GM21723 (cell line): ENCODE data around the gene OPTC.
"Not testable (repeated sequence)": the region's sequence is repeated elsewhere in the genome, so short reads cannot be mapped to it uniquely, and the experiment has no call there.

ENCODE experiments used
- ATAC-seq: cut with Tn5 transposase; IDR thresholded peaks from one replicate; pipeline ENCODE4 v1.9.1; 2021; ENCODE audit warnings: mild to moderate bottlenecking, moderate library complexity; ENCODE audit not compliant: unreplicated experiment

OPTC gene

GRCh38 chr1:203493901-203494300 is at the start of gene OPTC:
Gene OPTC (plus strand): TSS chr1:203494153. CDS start chr1:203496006, 1,853 bp downstream.
- ATAC-seq = no peak

GRCh38 chr1:203444171-203444576 is 49.8 kb upstream of the OPTC start:
- ATAC-seq = no peak

- ATAC-seq = no peak
Measured at GRCh38 chr1:203447151-203447550, 46.8 kb upstream of the OPTC start.

GRCh38 chr1:203447598-203447997 is 46.4 kb upstream of the OPTC start:
- ATAC-seq = not testable (repeated sequence)

GRCh38 chr1:203448521-203449061 is 45.4 kb upstream of the OPTC start:
- ATAC-seq = no peak

GRCh38 chr1:203450001-203450400 is 44.0 kb upstream of the OPTC start:
- ATAC-seq = no peak

GRCh38 chr1:203450479-203451149 is 43.3 kb upstream of the OPTC start:
- no peak for ATAC-seq

- no peak for ATAC-seq
Measured at GRCh38 chr1:203451836-203452784, 41.8 kb upstream of the OPTC start.

GRCh38 chr1:203453016-203453415 is 40.9 kb upstream of the OPTC start:
- no peak for ATAC-seq

- no peak for ATAC-seq
Measured at GRCh38 chr1:203453616-203454015, 40.3 kb upstream of the OPTC start.

GRCh38 chr1:203454986-203455471 is 38.9 kb upstream of the OPTC start:
- no peak for ATAC-seq

GRCh38 chr1:203455706-203456105 is 38.2 kb upstream of the OPTC start:
- no peak for ATAC-seq

GRCh38 chr1:203456577-203456976 is 37.4 kb upstream of the OPTC start:
- ATAC-seq = no peak

GRCh38 chr1:203458078-203458477 is 35.9 kb upstream of the OPTC start:
- ATAC-seq = no peak

- ATAC-seq = no peak
Measured at GRCh38 chr1:203459671-203460201, 34.2 kb upstream of the OPTC start.

GRCh38 chr1:203461717-203462116 is 32.2 kb upstream of the OPTC start:
- ATAC-seq = no peak

- no peak for ATAC-seq
Measured at GRCh38 chr1:203462143-203462542, 31.8 kb upstream of the OPTC start.

- ATAC-seq = no peak
Measured at GRCh38 chr1:203462878-203463277, 31.1 kb upstream of the OPTC start.

- no peak for ATAC-seq
Measured at GRCh38 chr1:203463469-203464062, 30.4 kb upstream of the OPTC start.

GRCh38 chr1:203464226-203464625 is 29.7 kb upstream of the OPTC start:
- no peak for ATAC-seq

GRCh38 chr1:203464743-203465142 is 29.2 kb upstream of the OPTC start:
- no peak for ATAC-seq
